Measurements from ENCODE around the gene P4HTM.

The P4HTM gene

GRCh38 chr3:49013738-49014660 is 24.0 kb downstream of the P4HTM start:
- Histone ChIP-seq H3K36me3 (ENCODE audit: control insufficient read depth, low read depth, low read length) (peaks cover 47% of the 10 kb centered on the region), H3K9ac (ENCODE audit: low read length) (no peak overlapping the region), H3K4me1 (ENCODE audit: control insufficient read depth, low read depth, low read length) (no peaks in the 10 kb centered on the region)

GRCh38 chr3:49015072-49015471 is 25.0 kb downstream of the P4HTM start:
- H3K4me1 ChIP-seq (ENCODE audit: control insufficient read depth, low read depth, low read length) = peaks cover 3% of the 10 kb centered on the region
- H3K27me3 ChIP-seq (ENCODE audit: control insufficient read depth, insufficient read depth, low read length) = no peaks in the 10 kb centered on the region
- peaks cover 47% of the 10 kb centered on the region for H3K36me3 ChIP-seq (ENCODE audit: control insufficient read depth, low read depth, low read length)
- no peak overlapping the region for H3K9ac ChIP-seq (ENCODE audit: low read length)
- H3K27ac ChIP-seq (ENCODE audit: low read length) = no peak overlapping the region
- no peak overlapping the region for H3K4me3 ChIP-seq (ENCODE audit: low read length)
- H3K9me3 ChIP-seq (ENCODE audit: control insufficient read depth, low read depth, low read length) = no peaks in the 10 kb centered on the region

More at GRCh38 chr3:49013738-49014660, 24.0 kb downstream of the P4HTM start:
- H3K9me3 ChIP-seq (ENCODE audit: control insufficient read depth, low read depth, low read length) = no peaks in the 10 kb centered on the region
- H3K27ac ChIP-seq (ENCODE audit: low read length) = no peak overlapping the region
- no peaks in the 10 kb centered on the region for H3K27me3 ChIP-seq (ENCODE audit: control insufficient read depth, insufficient read depth, low read length)
- H3K4me3 ChIP-seq (ENCODE audit: low read length) = no peak overlapping the region

- Histone ChIP-seq H3K27ac (ENCODE audit: low read length) (no peak overlapping the region), H3K9ac (ENCODE audit: low read length) (no peak overlapping the region), H3K36me3 (ENCODE audit: control insufficient read depth, low read depth, low read length) (peaks cover 47% of the 10 kb centered on the region), H3K4me1 (ENCODE audit: control insufficient read depth, low read depth, low read length) (peaks cover 6% of the 10 kb centered on the region), H3K4me3 (ENCODE audit: low read length) (no peak overlapping the region), H3K27me3 (ENCODE audit: control insufficient read depth, insufficient read depth, low read length) (no peaks in the 10 kb centered on the region), H3K9me3 (ENCODE audit: control insufficient read depth, low read depth, low read length) (no peaks in the 10 kb centered on the region)
These were observed 25.7 kb downstream of the P4HTM start for GRCh38 chr3:49015765-49016164.

GRCh38 chr3:49016414-49017228 is 26.6 kb downstream of the P4HTM start:
- H3K9ac ChIP-seq (ENCODE audit: low read length) = no peak overlapping the region

GRCh38 chr3:49017229-49017970 is 27.4 kb downstream of the P4HTM start:
- Histone ChIP-seq H3K9me3 (ENCODE audit: control insufficient read depth, low read depth, low read length) (no peaks in the 10 kb centered on the region), H3K27ac (ENCODE audit: low read length) (no peak overlapping the region), H3K27me3 (ENCODE audit: control insufficient read depth, insufficient read depth, low read length) (no peaks in the 10 kb centered on the region), H3K9ac (ENCODE audit: low read length) (peak overlapping the region; percentile 41), H3K36me3 (ENCODE audit: control insufficient read depth, low read depth, low read length) (peaks cover 34% of the 10 kb centered on the region), H3K4me3 (ENCODE audit: low read length) (peak overlapping the region; percentile 72), H3K4me1 (ENCODE audit: control insufficient read depth, low read depth, low read length) (peaks cover 6% of the 10 kb centered on the region)

More at GRCh38 chr3:49016414-49017228, 26.6 kb downstream of the P4HTM start:
- Histone ChIP-seq H3K4me3 (ENCODE audit: low read length) (no peak overlapping the region), H3K4me1 (ENCODE audit: control insufficient read depth, low read depth, low read length) (peaks cover 6% of the 10 kb centered on the region), H3K27me3 (ENCODE audit: control insufficient read depth, insufficient read depth, low read length) (no peaks in the 10 kb centered on the region), H3K27ac (ENCODE audit: low read length) (no peak overlapping the region), H3K36me3 (ENCODE audit: control insufficient read depth, low read depth, low read length) (peaks cover 42% of the 10 kb centered on the region), H3K9me3 (ENCODE audit: control insufficient read depth, low read depth, low read length) (no peaks in the 10 kb centered on the region)

- no peak within 1 kb of the TSS for H3K27ac ChIP-seq (ENCODE audit: low read length)
- H3K9me3 ChIP-seq (ENCODE audit: control insufficient read depth, low read depth, low read length) = no peaks in the 10 kb centered on the region
- H3K4me1 ChIP-seq (ENCODE audit: control insufficient read depth, low read depth, low read length) = peaks cover 6% of the 10 kb centered on the region
- no peaks in the 10 kb centered on the region for H3K27me3 ChIP-seq (ENCODE audit: control insufficient read depth, insufficient read depth, low read length)
- peaks cover 30% of the 10 kb centered on the region for H3K36me3 ChIP-seq (ENCODE audit: control insufficient read depth, low read depth, low read length)
- peak within 1 kb of the TSS; percentile 72 for H3K4me3 ChIP-seq (ENCODE audit: low read length)
- peak within 1 kb of the TSS; percentile 41 for H3K9ac ChIP-seq (ENCODE audit: low read length)
These were observed 28.1 kb downstream of the P4HTM start, which contains the start of gene DALRD3 for GRCh38 chr3:49017971-49018706. DALRD3 (minus strand) TSS chr3:49018580; CDS start chr3:49018564, 16 bp downstream.

GRCh38 chr3:49018707-49019006 is 28.6 kb downstream of the P4HTM start:
- H3K4me1 ChIP-seq (ENCODE audit: control insufficient read depth, low read depth, low read length) = peaks cover 6% of the 10 kb centered on the region
- H3K27me3 ChIP-seq (ENCODE audit: control insufficient read depth, insufficient read depth, low read length) = no peaks in the 10 kb centered on the region
- peak overlapping the region; percentile 72 for H3K4me3 ChIP-seq (ENCODE audit: low read length)
- H3K9ac ChIP-seq (ENCODE audit: low read length) = peak overlapping the region; percentile 41
- peaks cover 29% of the 10 kb centered on the region for H3K36me3 ChIP-seq (ENCODE audit: control insufficient read depth, low read depth, low read length)
- H3K27ac ChIP-seq (ENCODE audit: low read length) = no peak overlapping the region
- no peaks in the 10 kb centered on the region for H3K9me3 ChIP-seq (ENCODE audit: control insufficient read depth, low read depth, low read length)

- H3K9ac ChIP-seq (ENCODE audit: low read length) = peak overlapping the region; percentile 89
- H3K4me3 ChIP-seq (ENCODE audit: low read length) = peak overlapping the region; percentile 67
- peaks cover 31% of the 10 kb centered on the region for H3K36me3 ChIP-seq (ENCODE audit: control insufficient read depth, low read depth, low read length)
- H3K4me1 ChIP-seq (ENCODE audit: control insufficient read depth, low read depth, low read length) = peaks cover 6% of the 10 kb centered on the region
- no peak overlapping the region for H3K27ac ChIP-seq (ENCODE audit: low read length)
- H3K27me3 ChIP-seq (ENCODE audit: control insufficient read depth, insufficient read depth, low read length) = no peaks in the 10 kb centered on the region
- no peaks in the 10 kb centered on the region for H3K9me3 ChIP-seq (ENCODE audit: control insufficient read depth, low read depth, low read length)
These were observed 29.9 kb downstream of the P4HTM start for GRCh38 chr3:49019941-49020329.

- H3K9me3 ChIP-seq (ENCODE audit: control insufficient read depth, low read depth, low read length) = no peaks in the 10 kb centered on the region
- peak overlapping the region; percentile 89 for H3K9ac ChIP-seq (ENCODE audit: low read length)
- H3K27me3 ChIP-seq (ENCODE audit: control insufficient read depth, insufficient read depth, low read length) = no peaks in the 10 kb centered on the region
- H3K4me3 ChIP-seq (ENCODE audit: low read length) = peak overlapping the region; percentile 67
- peaks cover 31% of the 10 kb centered on the region for H3K36me3 ChIP-seq (ENCODE audit: control insufficient read depth, low read depth, low read length)
- peak overlapping the region; percentile 72 for H3K27ac ChIP-seq (ENCODE audit: low read length)
- H3K4me1 ChIP-seq (ENCODE audit: control insufficient read depth, low read depth, low read length) = peaks cover 6% of the 10 kb centered on the region
These were observed 30.5 kb downstream of the P4HTM start for GRCh38 chr3:49020330-49021212.

GRCh38 chr3:49021213-49021812 is 31.3 kb downstream of the P4HTM start:
- Histone ChIP-seq H3K9ac (ENCODE audit: low read length) (peak overlapping the region; percentile 89), H3K4me1 (ENCODE audit: control insufficient read depth, low read depth, low read length) (peaks cover 6% of the 10 kb centered on the region), H3K9me3 (ENCODE audit: control insufficient read depth, low read depth, low read length) (no peaks in the 10 kb centered on the region), H3K4me3 (ENCODE audit: low read length) (peak overlapping the region; percentile 67), H3K27me3 (ENCODE audit: control insufficient read depth, insufficient read depth, low read length) (no peaks in the 10 kb centered on the region), H3K36me3 (ENCODE audit: control insufficient read depth, low read depth, low read length) (peaks cover 32% of the 10 kb centered on the region), H3K27ac (ENCODE audit: low read length) (peak overlapping the region; percentile 72)

Measured in iPS-18a (cell line).